Trophoblast cell (in vitro differentiated cells and primary cell): ENCODE results near the gene GSE1.
A peak's percentile ranks its signal among the peaks of the same experiment; 100 is the strongest.

Experiments used
- DNase-seq, 2 donors: peaks; one replicate each; pipeline ENCODE4 v3.0.0-alpha.2; 2016
- H2AFZ ChIP-seq: 2 replicates; pipeline ENCODE4 v1.6.1; 2013; ENCODE audit warnings: low read length, moderate library complexity, mild to moderate bottlenecking; ENCODE audit not compliant: insufficient read depth, poor library complexity
- H2AK5ac ChIP-seq: 2 replicates; pipeline ENCODE4 v1.6.1; 2013; ENCODE audit warnings: mild to moderate bottlenecking, low read length
- H2BK120ac ChIP-seq: 2 replicates; pipeline ENCODE4 v1.6.1; 2013; ENCODE audit warnings: low read length, mild to moderate bottlenecking, moderate library complexity; ENCODE audit not compliant: insufficient read depth, poor library complexity
- H2BK12ac ChIP-seq: 2 replicates; pipeline ENCODE4 v1.6.1; 2013; ENCODE audit warnings: mild to moderate bottlenecking, low read length, moderate library complexity
- H2BK5ac ChIP-seq: 2 replicates; pipeline ENCODE4 v1.6.1; 2013; ENCODE audit warnings: low read length, low read depth, moderate library complexity, mild to moderate bottlenecking; ENCODE audit not compliant: poor library complexity
- H3K14ac ChIP-seq: 2 replicates; pipeline ENCODE4 v1.6.1; 2013; ENCODE audit warnings: mild to moderate bottlenecking, low read length
- H3K18ac ChIP-seq: 2 replicates; pipeline ENCODE4 v1.6.1; 2013; ENCODE audit warnings: mild to moderate bottlenecking, low read length
- H3K23ac ChIP-seq: 2 replicates; pipeline ENCODE4 v1.6.1; 2013; ENCODE audit warnings: low read length
- H3K27ac ChIP-seq: 2 replicates; pipeline ENCODE4 v1.5.1; 2013; ENCODE audit warnings: low read depth, mild to moderate bottlenecking, inconsistent platforms, low read length, moderate library complexity
- H3K27me3 ChIP-seq: 2 replicates; pipeline ENCODE4 v1.6.1; 2013; ENCODE audit warnings: inconsistent platforms, mild to moderate bottlenecking, low read length, moderate library complexity; ENCODE audit not compliant: insufficient read depth
- H3K36me3 ChIP-seq, 2 experiments: 1 replicate in 1 of 2; 2 replicates in 1 of 2; pipeline ENCODE4 v1.6.1; 2013; ENCODE audit warnings: low read length in 2 of 2, mild to moderate bottlenecking in 2 of 2, moderate library complexity in 1 of 2; ENCODE audit not compliant: insufficient read depth in 2 of 2, control insufficient read depth in 1 of 2
- H3K4ac ChIP-seq: 2 replicates; pipeline ENCODE4 v1.6.1; 2013; ENCODE audit warnings: low read depth, mild to moderate bottlenecking, low read length, moderate library complexity
- H3K4me1 ChIP-seq, 2 experiments: 1 replicate in 1 of 2; 2 replicates in 1 of 2; pipeline ENCODE4 v1.6.1; 2013; ENCODE audit warnings: low read length in 2 of 2, mild to moderate bottlenecking in 2 of 2, moderate library complexity in 1 of 2; ENCODE audit not compliant: insufficient read depth in 2 of 2, control insufficient read depth in 1 of 2
- H3K4me2 ChIP-seq: 2 replicates; pipeline ENCODE4 v1.6.1; 2013; ENCODE audit warnings: inconsistent platforms, mild to moderate bottlenecking, low read length, moderate library complexity
- H3K4me3 ChIP-seq: 2 replicates; pipeline ENCODE4 v1.5.1; 2013; ENCODE audit warnings: mild to moderate bottlenecking, low read depth, low read length, inconsistent platforms
- H3K79me1 ChIP-seq: one replicate; pipeline ENCODE4 v1.6.1; 2013; ENCODE audit warnings: low read length
- H3K79me2 ChIP-seq: 2 replicates; pipeline ENCODE4 v1.6.1; 2013; ENCODE audit warnings: low read length, mild to moderate bottlenecking; ENCODE audit not compliant: control insufficient read depth, insufficient read depth, poor library complexity
- H3K9ac ChIP-seq: 2 replicates; pipeline ENCODE4 v1.6.1; 2013; ENCODE audit warnings: mild to moderate bottlenecking, low read length
- H3K9me3 ChIP-seq: 2 replicates; pipeline ENCODE4 v1.6.1; 2013; ENCODE audit warnings: low read depth, mild to moderate bottlenecking, control low read depth, inconsistent platforms, low read length; ENCODE audit not compliant: insufficient read depth
- H4K12ac ChIP-seq: 2 replicates; pipeline ENCODE4 v1.6.1; 2013; ENCODE audit warnings: low read depth, mild to moderate bottlenecking, low read length, moderate library complexity
- H4K8ac ChIP-seq: 2 replicates; pipeline ENCODE4 v1.6.1; 2013; ENCODE audit warnings: low read depth, mild to moderate bottlenecking, low read length, moderate library complexity
- H4K91ac ChIP-seq: one replicate; pipeline ENCODE4 v1.6.1; 2013; ENCODE audit warnings: low read depth, mild to moderate bottlenecking, low read length, moderate library complexity
- WGBS: extraction: QIAGEN DNeasy Blood & Tissue Kit; methylation state at CpG from one replicate; pipeline ENCODE4 v1.1.7; 2013; ENCODE audit warnings: missing lambda C conversion rate; ENCODE audit not compliant: insufficient read length, insufficient coverage; ENCODE audit errors: extremely low coverage; 5-methylcytosine and 5-hydroxymethylcytosine counted together

GSE1 gene

GRCh38 chr16:85681255-85681654 lies 68.1 kb downstream of the GSE1 start:
- H3K79me2 ChIP-seq = no peaks in the 10 kb centered on the region
- no peak overlapping the region for H2BK5ac ChIP-seq
- no peak overlapping the region for H4K8ac ChIP-seq
- H3K79me1 ChIP-seq = no peaks in the 10 kb centered on the region
- peak; percentile 31 to 38 for DNase-seq
- WGBS = no CpG with 5 or more reads among the region's 8 CpGs
- H3K18ac ChIP-seq = no peak overlapping the region
- no peaks in the 10 kb centered on the region for H3K27me3 ChIP-seq
- H2AFZ ChIP-seq = no peak overlapping the region
- no peak overlapping the region for H2AK5ac ChIP-seq
- no peak overlapping the region for H3K4ac ChIP-seq
- H3K36me3 ChIP-seq = peaks cover 19 to 38% of the 10 kb centered on the region in 2 experiments
- H3K9ac ChIP-seq = no peak overlapping the region
- no peak overlapping the region for H3K23ac ChIP-seq
- no peak overlapping the region for H3K4me3 ChIP-seq
- H3K14ac ChIP-seq = no peak overlapping the region
- no peak overlapping the region for H4K12ac ChIP-seq
- no peak overlapping the region for H3K4me2 ChIP-seq
- H3K4me1 ChIP-seq = no peaks in the 10 kb centered on the region
- H2BK120ac ChIP-seq = no peak overlapping the region
- no peaks in the 10 kb centered on the region for H3K9me3 ChIP-seq
- no peak overlapping the region for H4K91ac ChIP-seq
- H2BK12ac ChIP-seq = no peak overlapping the region
- no peak overlapping the region for H3K27ac ChIP-seq

- no peak overlapping the region for H2BK12ac ChIP-seq
- no peak overlapping the region for H3K18ac ChIP-seq
- no peak overlapping the region for H3K9ac ChIP-seq
- H4K8ac ChIP-seq = no peak overlapping the region
- H3K27ac ChIP-seq = no peak overlapping the region
- H2BK5ac ChIP-seq = no peak overlapping the region
- H4K12ac ChIP-seq = peak overlapping the region; percentile 63
- no peak overlapping the region for H2BK120ac ChIP-seq
- no peak for DNase-seq
- no peak overlapping the region for H3K4ac ChIP-seq
- no peaks in the 10 kb centered on the region for H3K79me1 ChIP-seq
- no peak overlapping the region for H3K4me2 ChIP-seq
- H3K36me3 ChIP-seq = peaks cover 13 to 31% of the 10 kb centered on the region in 2 experiments
- no peak overlapping the region for H3K14ac ChIP-seq
- no peaks in the 10 kb centered on the region for H3K79me2 ChIP-seq
- no peaks in the 10 kb centered on the region for H3K27me3 ChIP-seq
- peaks cover 0 to 3% of the 10 kb centered on the region in 2 experiments for H3K4me1 ChIP-seq
- H3K9me3 ChIP-seq = no peaks in the 10 kb centered on the region
- H4K91ac ChIP-seq = no peak overlapping the region
- WGBS = no CpG with 5 or more reads among the region's 9 CpGs
- H3K23ac ChIP-seq = no peak overlapping the region
- H3K4me3 ChIP-seq = no peak overlapping the region
- no peak overlapping the region for H2AK5ac ChIP-seq
- H2AFZ ChIP-seq = no peak overlapping the region
These were observed 69.4 kb downstream of the GSE1 start for GRCh38 chr16:85682516-85682915.

- H3K27ac ChIP-seq = no peak overlapping the region
- no peak overlapping the region for H3K4me2 ChIP-seq
- H2AFZ ChIP-seq = no peak overlapping the region
- no peak overlapping the region for H3K9ac ChIP-seq
- no peak for DNase-seq
- no peak overlapping the region for H3K23ac ChIP-seq
- peaks cover 11 to 24% of the 10 kb centered on the region in 2 experiments for H3K36me3 ChIP-seq
- no peaks in the 10 kb centered on the region for H3K27me3 ChIP-seq
- H4K12ac ChIP-seq = no peak overlapping the region
- no peaks in the 10 kb centered on the region for H3K9me3 ChIP-seq
- H2BK5ac ChIP-seq = no peak overlapping the region
- H4K91ac ChIP-seq = no peak overlapping the region
- peaks cover 3% of the 10 kb centered on the region for H3K79me2 ChIP-seq
- no peak overlapping the region for H2BK12ac ChIP-seq
- no peak overlapping the region for H3K14ac ChIP-seq
- H3K4me3 ChIP-seq = no peak overlapping the region
- H2AK5ac ChIP-seq = no peak overlapping the region
- peaks cover 6 to 10% of the 10 kb centered on the region in 2 experiments for H3K4me1 ChIP-seq
- no peak overlapping the region for H4K8ac ChIP-seq
- no peaks in the 10 kb centered on the region for H3K79me1 ChIP-seq
- H3K4ac ChIP-seq = no peak overlapping the region
- no peak overlapping the region for H2BK120ac ChIP-seq
- H3K18ac ChIP-seq = no peak overlapping the region
These were observed 70.2 kb downstream of the GSE1 start for GRCh38 chr16:85683363-85683762.

GRCh38 chr16:85685251-85685650 lies 72.1 kb downstream of the GSE1 start:
- Histone ChIP-seq H3K79me2 (peaks cover 5% of the 10 kb centered on the region), H2AK5ac (no peak overlapping the region), H3K9me3 (no peaks in the 10 kb centered on the region), H3K23ac (no peak overlapping the region), H3K4ac (no peak overlapping the region), H2AFZ (no peak overlapping the region), H2BK120ac (no peak overlapping the region), H3K79me1 (no peaks in the 10 kb centered on the region), H4K91ac (no peak overlapping the region), H3K9ac (no peak overlapping the region), H4K8ac (no peak overlapping the region), H3K27ac (no peak overlapping the region), H3K4me1 (peaks cover 10% of the 10 kb centered on the region in 2 experiments), H3K18ac (no peak overlapping the region), H2BK12ac (no peak overlapping the region), H3K36me3 (peaks cover 5 to 13% of the 10 kb centered on the region in 2 experiments), H3K4me3 (no peak overlapping the region), H3K27me3 (no peaks in the 10 kb centered on the region), H4K12ac (no peak overlapping the region), H3K4me2 (no peak overlapping the region), H2BK5ac (no peak overlapping the region), H3K14ac (no peak overlapping the region)
- WGBS = no CpG with 5 or more reads among the region's 2 CpGs
- no peak for DNase-seq
